Heart left ventricle (tissue), 13 donors: Measurements from ENCODE around the gene SCN3B.

Experiments
- CTCF ChIP-seq, 12 donors: fragments of 200-600 bp; sonication (generic) in 4 of 12; IDR thresholded peaks; one replicate each; pipeline versions ENCODE4 v1.5.0 to v1.8.0; 2018 to 2022; ENCODE audit warnings: antibody characterized with exemption in 12 of 12, mild to moderate bottlenecking in 5 of 12
- POLR2A ChIP-seq, 2 donors: fragments of 450-650 bp; IDR thresholded peaks; one replicate each; pipeline ENCODE4 v1.6.1; 2017; ENCODE audit warnings: antibody characterized with exemption in 2 of 2, mild to moderate bottlenecking in 2 of 2, moderate library complexity in 2 of 2
- donor health status: ischemic (EF 13 %, LVEDD 7.1; RV severe dilation, severe dysfunction).
- donor health status: DM: no; HTN: yes; CAD: no.
- donor health status: DM: no; HTN: no; CAD: no.
- donor health status: ischemic (EF 25% LVEDD 6.9; RV normal size, moderate dysfunction).
- donor health status: ischemic (EF 25% LVEDD 5.7; RV mildly dilated, moderate dysfunction).
- donor health status: ischemic (EF 35%, LVEDD 5.7; RV mildly dilated, moderate dysfunction).
- donor health status: nonischemic (EF 11% LVEDD 7.7; RV severe dilation, severe dysfunction).
- donor health status: DM: yes; HTN: yes; CAD: no.
- donor health status: PGD.
- donor health status: ischemic (EF 29% LVEDD 5.4; RV normal size, mild dysfunction).
- donor health status: nonischemic (EF 23%, LVEDD 6.1; RV moderate dilation, normal function).

GRCh38 chr11:123672568-123672967 is 18.1 kb upstream of the SCN3B start:
- TF ChIP-seq POLR2A (IDR thresholded peaks at IDR 0.05) = no peak
- TF ChIP-seq CTCF (IDR thresholded peaks at IDR 0.05) = no peak
